Mucosa of descending colon (tissue), 3 donors: Measurements from ENCODE around the gene RBM38. TPM values are rescaled to one million over a fixed set of nuclear protein-coding genes. Genes with fewer than 3 reads are reported as not detected.

Experiments
- ATAC-seq: fragments of 200-7000 bp; cut with Tn5 transposase; one replicate; pipeline ENCODE4 v1.9.1; 2020; ENCODE audit warnings: mild to moderate bottlenecking, moderate library complexity
- DNase-seq, 3 donors: peaks; one replicate each; pipeline ENCODE4 v3.0.0-alpha.2; 2020
- H3K36me3 ChIP-seq: fragments of 200-600 bp; one replicate; pipeline ENCODE4 v1.8.0; 2021; ENCODE audit warnings: low read depth, mild to moderate bottlenecking
- H3K4me1 ChIP-seq: fragments of 200-600 bp; one replicate; pipeline ENCODE4 v1.8.0; 2021; ENCODE audit warnings: low read depth, mild to moderate bottlenecking
- H3K4me3 ChIP-seq: fragments of 200-600 bp; one replicate; pipeline ENCODE4 v1.8.0; 2021; ENCODE audit warnings: mild to moderate bottlenecking
- H3K9me3 ChIP-seq: fragments of 200-600 bp; one replicate; pipeline ENCODE4 v1.8.0; 2021; ENCODE audit warnings: mild to moderate bottlenecking
- intact Hi-C, 2 donors: fragments of 100-400 bp; cut with DNase I in 1 of 2; cut with micrococcal nuclease in 1 of 2; formaldehyde crosslinking; loops; one replicate each; pipeline versions ENCODE4 v1.11.0 to v1.11.1; 2022; cut with DNase I, micrococcal nuclease
- total RNA-seq, 3 donors: library from RNA; stranded (reverse); fragmentation: NEBNext Ultra II Directional in 2 of 3; extraction: Animal tissue kit (Norgen Biotek cat#: 25700) in 2 of 3; gene quantifications; one replicate each; pipeline versions ENCODE4 v1.2.1 to v1.2.4, GENCODE V29; 2021 to 2023
- TF ChIP-seq, protein P1 (sequence below): fragments of 200-600 bp; IDR thresholded peaks from one replicate; pipeline ENCODE4 v1.8.0; 2022; ENCODE audit warnings: antibody characterized with exemption, mild to moderate bottlenecking
- donor health status: DM: no; HTN: no; CAD: no; lungs with moderate emphysema.
- donor health status: DM: no; HTN: no; CAD: no.
- donor health status: DM: no; HTN: yes; CAD: no.

Gene RBM38
- total RNA-seq, 3 donors from 2014 or later = 29.5 to 85.5 (median 36.8) TPM

DNA sequence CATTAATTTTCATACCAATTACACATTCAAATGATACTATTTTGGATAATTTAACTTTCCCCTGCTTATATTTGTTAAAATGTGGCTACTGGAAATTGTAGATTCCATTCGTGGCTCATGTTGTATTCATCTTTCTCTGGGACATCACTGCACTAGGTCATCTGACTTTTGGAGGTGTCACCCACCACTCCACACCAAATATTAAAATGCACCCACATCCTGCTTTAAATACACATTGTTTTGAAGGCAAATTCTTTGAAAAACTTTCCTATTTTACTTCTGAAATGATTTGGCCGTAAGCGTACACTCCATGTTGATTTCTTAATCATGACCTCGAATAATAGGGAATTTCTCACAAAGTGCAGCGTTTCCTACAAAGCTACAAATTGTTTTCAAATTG lies 8.7 kb upstream of the RBM38 start:
- TF ChIP-seq, protein P1, sequence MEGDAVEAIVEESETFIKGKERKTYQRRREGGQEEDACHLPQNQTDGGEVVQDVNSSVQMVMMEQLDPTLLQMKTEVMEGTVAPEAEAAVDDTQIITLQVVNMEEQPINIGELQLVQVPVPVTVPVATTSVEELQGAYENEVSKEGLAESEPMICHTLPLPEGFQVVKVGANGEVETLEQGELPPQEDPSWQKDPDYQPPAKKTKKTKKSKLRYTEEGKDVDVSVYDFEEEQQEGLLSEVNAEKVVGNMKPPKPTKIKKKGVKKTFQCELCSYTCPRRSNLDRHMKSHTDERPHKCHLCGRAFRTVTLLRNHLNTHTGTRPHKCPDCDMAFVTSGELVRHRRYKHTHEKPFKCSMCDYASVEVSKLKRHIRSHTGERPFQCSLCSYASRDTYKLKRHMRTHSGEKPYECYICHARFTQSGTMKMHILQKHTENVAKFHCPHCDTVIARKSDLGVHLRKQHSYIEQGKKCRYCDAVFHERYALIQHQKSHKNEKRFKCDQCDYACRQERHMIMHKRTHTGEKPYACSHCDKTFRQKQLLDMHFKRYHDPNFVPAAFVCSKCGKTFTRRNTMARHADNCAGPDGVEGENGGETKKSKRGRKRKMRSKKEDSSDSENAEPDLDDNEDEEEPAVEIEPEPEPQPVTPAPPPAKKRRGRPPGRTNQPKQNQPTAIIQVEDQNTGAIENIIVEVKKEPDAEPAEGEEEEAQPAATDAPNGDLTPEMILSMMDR = no peak
- Histone ChIP-seq H3K36me3 (no peaks in the 10 kb centered on the region), H3K4me3 (no peak overlapping the region), H3K4me1 (peaks cover 30% of the 10 kb centered on the region), H3K9me3 (no peaks in the 10 kb centered on the region)
- ATAC-seq = no peak
- intact Hi-C loops = loop anchor here in 1 of 2 donors (10.0 kb wide), 1 partner anchor 202 kb away; no protein-coding TSS in a partner anchor
- no peak for DNase-seq

DNA sequence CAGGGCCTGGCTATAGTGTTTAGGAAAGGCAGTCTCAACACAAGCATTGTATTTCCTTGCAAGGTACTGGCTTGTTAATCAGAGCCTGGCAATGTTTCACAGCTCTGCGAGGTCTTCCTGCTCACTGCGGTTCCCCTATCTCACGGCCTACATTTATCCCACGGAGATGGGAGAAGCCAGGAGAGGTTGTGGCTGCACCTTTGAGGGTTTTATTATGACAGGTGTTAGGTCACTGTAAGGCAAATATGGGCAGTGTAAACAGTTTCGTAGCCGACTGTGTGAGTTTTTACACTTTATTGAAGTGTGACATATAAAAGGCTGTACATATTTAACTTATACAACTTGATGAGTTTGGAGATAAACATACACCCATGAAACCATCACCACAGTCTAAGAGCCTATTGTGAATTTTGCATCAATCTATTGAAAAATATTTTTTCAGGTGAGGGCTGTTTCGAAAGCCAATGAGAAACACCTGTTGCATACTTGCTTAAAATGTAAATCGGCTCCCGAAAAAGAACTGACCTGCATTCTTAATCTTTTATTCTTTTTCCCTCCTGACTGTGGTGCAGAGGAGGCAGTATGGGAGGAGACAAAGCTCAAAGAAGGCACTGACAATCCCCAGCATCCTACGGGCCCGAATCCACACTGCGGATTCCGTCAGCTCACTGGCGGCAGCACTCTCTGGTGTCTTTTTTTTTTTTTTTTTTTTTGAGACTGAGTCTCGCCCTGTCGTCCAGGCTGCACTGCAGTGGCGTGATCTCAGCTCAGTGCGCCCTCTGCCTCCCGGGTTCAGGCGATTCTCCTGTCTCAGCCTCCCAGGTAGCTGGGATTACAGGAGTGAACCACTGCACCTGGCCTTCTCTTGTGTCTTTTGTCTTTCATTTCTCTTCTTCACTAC lies 7.5 kb upstream of the RBM38 start:
- intact Hi-C loops = loop anchor here in 1 of 2 donors (10.0 kb wide), 1 partner anchor 201 kb away; no protein-coding TSS in a partner anchor
- H3K4me3 ChIP-seq = no peak overlapping the region

DNA sequence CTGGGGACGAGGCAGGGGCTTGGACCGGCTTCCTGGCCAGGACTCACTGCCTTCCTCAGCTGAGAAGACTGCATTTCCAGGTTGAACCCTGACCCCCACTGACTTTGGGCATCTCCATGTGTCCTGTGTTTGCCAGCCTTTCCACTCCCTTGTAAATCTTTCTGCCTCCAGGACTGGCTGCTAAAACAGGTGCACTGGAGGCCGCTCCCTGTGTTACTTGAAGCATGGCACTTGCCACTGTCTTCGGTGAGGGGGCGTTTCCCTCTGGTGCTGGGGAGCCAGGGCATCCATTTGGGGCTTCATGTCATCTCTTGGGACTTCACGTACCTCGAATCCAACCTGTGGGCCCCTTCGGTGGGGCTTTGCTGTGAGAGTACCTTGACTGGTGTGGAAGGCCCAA lies 6.7 kb upstream of the RBM38 start:
- TF ChIP-seq, protein P1 = no peak
- no peaks in the 10 kb centered on the region for H3K9me3 ChIP-seq
- no peaks in the 10 kb centered on the region for H3K36me3 ChIP-seq
- H3K4me3 ChIP-seq = no peak overlapping the region
- intact Hi-C loops = loop anchor here in 1 of 2 donors (10.0 kb wide), 1 partner anchor 200 kb away; no protein-coding TSS in a partner anchor
- peaks cover 35% of the 10 kb centered on the region for H3K4me1 ChIP-seq
- DNase-seq (peak; percentile 49 to 67 (median 53)), ATAC-seq (peak; percentile 42)

More for the DNA sequence above, 7.5 kb upstream of the RBM38 start:
- ATAC-seq (peak; percentile 89), DNase-seq (peak; percentile 57 to 86 (median 69))
- Histone ChIP-seq H3K36me3 (no peaks in the 10 kb centered on the region), H3K9me3 (no peaks in the 10 kb centered on the region), H3K4me1 (peaks cover 33% of the 10 kb centered on the region)
- TF ChIP-seq, protein P1 = no peak

DNA sequence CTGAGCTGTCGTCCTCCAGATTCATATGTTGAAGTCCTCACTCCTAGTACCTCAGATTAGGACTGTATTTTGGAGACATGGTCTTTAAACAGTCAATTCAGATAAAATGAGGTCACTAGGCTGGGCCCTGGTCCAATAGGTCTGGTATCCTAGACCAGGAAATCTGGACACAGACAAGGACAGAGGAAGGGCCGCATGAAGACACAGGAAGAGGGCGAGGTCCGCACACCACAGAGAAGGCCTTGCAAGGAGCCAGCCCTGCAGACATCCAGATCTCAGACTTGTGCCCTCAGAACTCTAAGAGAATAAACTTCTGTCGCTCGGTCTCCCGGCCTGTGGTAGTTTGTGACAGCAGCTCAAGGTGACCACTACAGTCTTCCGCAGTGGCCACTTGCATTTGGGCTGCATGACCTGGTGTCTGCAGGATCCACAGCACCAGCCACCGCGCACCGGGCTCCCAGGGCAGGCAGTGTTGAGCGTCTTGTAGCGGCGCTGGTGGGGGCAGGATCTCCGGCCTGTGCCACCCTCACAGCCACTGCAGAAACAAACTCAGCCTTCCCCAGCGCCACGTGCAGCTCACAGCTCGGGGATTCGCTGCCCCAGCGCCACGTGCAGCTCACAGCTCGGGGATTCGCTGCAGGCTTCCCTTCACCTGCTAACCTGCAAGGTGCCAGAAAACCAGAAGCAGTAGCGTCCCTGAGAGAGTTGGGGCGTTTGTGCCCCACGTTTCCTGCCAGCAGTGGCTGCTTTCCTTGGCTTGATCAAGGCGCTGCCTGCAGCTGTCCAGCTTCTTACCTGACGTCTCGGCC lies 6.0 kb upstream of the RBM38 start:
- peaks cover 35% of the 10 kb centered on the region for H3K4me1 ChIP-seq
- TF ChIP-seq, protein P1 = no peak
- H3K36me3 ChIP-seq = no peaks in the 10 kb centered on the region
- intact Hi-C loops = loop anchor here (5.0 to 10.0 kb wide), 2 partner anchors 112 to 200 kb away; no protein-coding TSS in a partner anchor
- peak; percentile 7 for ATAC-seq
- H3K9me3 ChIP-seq = no peaks in the 10 kb centered on the region
- H3K4me3 ChIP-seq = no peak overlapping the region
- DNase-seq = peak in 2 of 3 donors; percentile 51 to 58

DNA sequence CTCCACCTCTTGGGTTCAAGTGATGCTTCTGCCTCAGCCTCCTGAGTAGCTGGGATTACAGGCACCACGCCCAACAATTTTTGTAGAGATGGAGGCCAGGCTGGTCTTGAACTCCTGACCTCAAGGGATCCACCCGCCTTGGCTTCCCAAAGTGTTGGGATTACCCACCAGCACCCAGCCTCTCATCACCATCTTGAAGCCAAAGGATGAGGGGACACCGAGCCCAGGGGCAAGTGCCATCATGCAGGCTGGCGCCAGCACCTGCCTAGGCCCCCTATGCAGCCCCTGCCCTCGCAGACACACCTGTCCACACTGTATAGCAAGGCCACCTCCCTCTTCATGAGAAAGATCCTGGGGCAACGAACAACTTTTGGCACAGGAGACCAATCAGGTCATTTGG lies 5.3 kb upstream of the RBM38 start:
- ATAC-seq = no peak
- Histone ChIP-seq H3K4me3 (no peak overlapping the region), H3K9me3 (no peaks in the 10 kb centered on the region), H3K4me1 (peaks cover 39% of the 10 kb centered on the region), H3K36me3 (no peaks in the 10 kb centered on the region)
- peak in 1 of 3 donors; percentile 29 for DNase-seq
- TF ChIP-seq, protein P1 = no peak
- intact Hi-C loops = loop anchor here (5.0 to 10.0 kb wide), 2 partner anchors 111 to 199 kb away; no protein-coding TSS in a partner anchor
